Measurements from ENCODE around the gene REP15.
"Not testable (repeated sequence)": the region's sequence is repeated elsewhere in the genome, so short reads cannot be mapped to it uniquely, and the experiment has no call there.

Gene REP15

DNA sequence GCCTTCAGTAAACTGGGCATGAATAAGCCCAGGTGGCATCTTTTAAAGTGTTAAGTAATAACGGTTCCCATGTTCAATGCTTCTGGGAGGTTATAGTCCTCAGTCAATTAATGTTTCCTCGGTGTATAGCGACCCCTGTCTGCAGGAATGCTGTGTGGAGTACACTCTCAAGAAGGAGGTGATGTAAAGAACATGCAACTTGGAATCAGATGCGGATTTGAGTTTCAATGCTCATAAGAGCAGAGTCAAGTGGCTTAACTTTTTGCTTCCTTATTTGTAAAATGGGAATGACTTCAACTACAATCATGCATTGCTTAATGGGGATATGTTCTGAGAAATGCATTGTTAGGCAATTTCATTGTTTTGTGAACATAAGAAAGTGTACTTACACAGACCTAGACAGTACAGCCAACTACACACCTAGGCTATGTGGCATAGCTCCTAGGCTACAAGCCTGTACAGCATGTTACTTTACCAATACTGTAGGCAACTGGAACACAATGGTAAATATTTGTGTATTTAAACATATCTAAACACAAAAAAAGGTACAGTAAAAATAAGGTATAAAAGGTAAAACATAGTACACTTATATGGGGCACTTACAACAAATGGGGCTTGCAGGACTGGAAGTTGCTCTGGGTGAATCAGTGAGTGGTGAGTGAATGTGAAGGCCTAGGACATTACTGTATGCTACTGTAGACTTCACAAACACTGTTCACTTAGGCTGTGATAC, 7.6 kb downstream of the REP15 start:
- peak; percentile 95 for FAIRE-seq

DNA sequence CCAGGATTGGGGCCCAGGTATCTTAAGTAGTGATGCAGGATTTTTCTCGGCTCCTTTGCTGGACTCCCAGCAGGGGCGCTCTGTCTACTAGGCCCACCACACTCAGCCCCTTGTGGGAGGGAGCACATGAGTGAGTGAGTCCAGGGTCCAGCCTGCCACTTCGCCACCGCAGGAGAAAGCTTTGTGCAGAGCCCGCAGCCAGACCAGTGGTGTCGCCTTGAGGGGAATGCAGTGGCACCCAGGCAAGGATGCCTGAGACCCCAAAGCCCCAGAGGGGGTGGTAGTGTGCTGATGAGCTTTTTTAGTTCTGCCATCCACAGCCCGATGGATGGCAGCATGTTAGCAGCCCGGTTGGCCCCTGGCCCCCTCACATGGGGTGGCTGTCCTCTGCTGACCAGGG, 9.0 kb downstream of the REP15 start:
- no peak for FAIRE-seq

DNA sequence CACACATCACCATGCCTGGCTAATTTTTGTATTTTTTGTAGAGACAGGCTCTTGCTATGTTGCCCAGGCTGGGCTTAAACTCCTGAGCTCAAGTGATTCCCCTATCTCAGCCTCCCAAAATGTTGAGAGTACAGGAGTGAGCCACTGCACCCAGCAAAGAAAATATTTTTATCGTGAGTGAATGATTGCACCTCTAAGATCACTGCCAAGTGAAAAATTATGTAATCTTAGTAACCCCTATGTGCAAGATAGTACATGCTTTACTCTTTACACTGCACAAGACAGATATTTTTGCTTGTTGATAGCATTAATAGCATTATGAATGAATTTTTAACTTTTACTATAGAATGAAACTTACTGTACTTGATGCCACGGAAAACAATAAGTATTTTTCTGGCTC, 11.0 kb downstream of the REP15 start:
- FAIRE-seq = no peak

DNA sequence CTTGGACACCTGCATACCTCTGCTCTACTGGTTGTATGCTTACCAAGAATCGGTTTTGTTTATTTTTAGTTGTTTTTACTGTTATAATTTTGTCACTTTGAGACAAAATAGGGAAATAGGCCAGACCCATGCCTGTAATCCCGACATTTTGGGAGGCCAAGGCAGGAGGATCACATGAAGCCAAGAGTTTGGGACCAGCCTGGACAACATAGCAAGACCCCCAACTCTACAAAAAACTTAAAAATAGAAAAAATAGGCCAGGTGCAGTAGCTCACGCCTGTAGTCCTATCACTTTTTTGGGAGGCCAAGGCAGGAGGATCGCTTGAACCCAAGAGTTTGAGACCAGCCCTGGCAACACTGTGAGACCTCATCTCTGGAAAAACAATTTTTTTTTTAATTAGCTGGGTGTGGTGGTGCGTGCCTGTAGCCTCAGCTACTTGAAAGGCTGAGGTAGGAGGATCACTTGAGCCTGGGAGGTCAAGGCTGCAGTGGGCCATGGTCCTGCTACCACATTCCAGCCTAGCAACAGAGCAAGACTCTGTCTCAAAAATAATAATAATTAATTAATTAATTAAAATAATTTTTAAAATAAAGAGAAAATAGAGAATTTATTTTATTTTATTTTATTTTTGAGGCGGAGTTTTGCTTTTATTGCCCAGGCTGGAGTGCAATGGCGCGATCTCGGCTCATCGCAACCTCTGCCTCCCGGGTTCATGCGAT, 13.1 kb downstream of the REP15 start:
- FAIRE-seq = no peak

DNA sequence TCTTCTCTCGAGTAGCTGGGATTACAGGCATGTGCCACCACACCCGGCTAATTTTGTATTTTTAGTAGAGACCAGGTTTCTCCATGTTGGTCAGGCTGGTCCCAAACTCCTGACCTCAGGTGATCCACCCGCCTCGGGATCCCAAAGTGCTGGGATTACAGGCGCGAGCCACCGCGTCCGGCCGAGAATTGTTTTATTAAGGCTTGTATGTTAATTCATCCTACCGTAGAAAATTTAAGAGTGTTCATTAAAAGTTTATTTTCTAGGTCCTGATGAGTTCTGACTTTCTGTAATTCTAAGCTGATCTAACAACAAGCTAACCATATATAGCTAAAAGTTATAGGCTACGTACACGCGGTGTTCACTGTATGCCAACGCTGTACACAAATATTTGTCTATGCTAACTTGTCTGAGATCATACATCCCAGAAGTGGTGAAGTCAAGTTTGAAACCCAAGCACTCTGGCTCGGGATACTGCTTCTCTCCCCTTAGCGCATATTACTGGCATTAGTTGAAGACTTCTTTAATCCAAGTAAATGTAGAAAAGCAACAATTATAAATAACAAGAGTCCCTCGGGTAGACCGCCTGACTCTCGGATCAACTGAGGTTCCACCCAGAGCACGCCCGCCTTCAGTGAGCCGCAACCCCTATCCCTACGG, 13.8 kb downstream of the REP15 start:
- FAIRE-seq = no peak

DNA sequence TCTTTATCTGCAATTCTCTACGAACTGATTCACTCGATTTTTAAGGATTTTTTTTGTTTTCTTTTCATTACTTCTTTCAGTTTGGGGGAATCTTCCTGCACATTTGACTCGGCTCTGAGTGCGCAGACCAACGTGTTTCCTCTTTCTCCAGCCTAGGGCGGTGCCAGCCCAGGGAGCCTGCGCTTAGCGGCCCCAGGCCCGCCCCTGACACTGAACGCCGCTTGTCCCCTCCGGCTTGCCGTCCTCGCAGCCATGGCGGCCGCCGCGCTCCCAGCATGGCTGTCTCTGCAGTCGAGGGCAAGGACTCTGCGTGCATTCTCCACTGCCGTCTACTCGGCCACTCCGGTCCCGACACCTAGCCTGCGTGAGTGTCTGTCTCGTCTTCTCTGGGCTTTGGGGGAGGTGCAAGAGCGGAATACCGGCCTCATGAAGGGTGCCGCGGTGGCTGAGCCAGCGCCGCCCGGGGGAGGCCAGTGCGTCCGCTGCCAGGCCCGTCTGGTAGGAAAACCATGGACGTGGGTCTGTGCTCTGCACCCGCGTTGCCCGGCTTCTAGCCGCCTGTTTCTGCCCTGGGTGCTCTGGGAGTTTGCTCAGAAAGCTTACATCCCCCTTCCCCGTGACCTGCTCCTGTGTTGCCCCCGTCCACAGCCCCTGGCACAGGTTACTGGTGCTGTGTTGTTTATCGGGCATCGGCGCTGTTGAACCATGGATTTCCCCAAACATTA, 14.5 kb downstream of the REP15 start, which contains the start of gene MRPS35:
Gene MRPS35, plus strand, starts transcription at position 241 of the 725 bp plus-strand sequence. Its CDS starts 12 bp downstream, at position 253.
- peak; percentile 44 for FAIRE-seq

DNA sequence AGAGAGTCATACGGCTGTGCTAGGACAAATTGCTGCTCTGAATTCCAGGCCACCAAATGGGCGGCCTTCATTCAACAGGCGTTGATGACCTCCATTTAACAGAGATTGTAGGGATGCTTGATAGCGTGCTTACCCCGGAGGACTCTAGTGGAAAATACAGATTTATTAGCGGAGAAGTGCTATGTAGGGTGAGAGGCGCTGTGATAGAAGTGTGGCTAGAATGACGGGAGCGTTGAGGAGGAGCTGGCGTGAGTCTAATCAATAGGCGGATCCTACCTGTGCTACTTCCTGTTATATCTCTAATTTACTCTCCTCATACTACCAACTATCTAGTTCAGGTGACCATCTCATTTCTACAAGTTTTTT, 15.1 kb downstream of the REP15 start:
- no peak for FAIRE-seq

DNA sequence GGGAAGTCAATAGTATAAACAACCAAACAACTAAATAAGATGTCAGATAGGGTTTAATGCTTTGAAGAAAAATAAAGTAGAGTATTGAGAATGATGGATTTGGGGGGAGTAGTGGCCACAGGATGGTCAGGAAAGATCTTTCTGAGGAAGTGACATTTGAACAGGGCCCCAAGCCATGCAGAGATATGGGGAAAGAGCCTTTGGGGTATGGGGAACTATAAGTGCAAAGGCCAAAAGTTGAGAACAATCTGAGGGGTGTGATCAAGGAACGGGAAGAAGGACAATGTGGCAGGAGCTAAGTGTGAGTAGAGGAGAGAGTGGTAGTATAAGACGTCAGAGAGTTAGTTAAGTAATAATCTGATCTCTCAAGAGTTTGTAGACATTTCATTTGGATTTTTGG, 15.7 kb downstream of the REP15 start:
- FAIRE-seq = no peak

DNA sequence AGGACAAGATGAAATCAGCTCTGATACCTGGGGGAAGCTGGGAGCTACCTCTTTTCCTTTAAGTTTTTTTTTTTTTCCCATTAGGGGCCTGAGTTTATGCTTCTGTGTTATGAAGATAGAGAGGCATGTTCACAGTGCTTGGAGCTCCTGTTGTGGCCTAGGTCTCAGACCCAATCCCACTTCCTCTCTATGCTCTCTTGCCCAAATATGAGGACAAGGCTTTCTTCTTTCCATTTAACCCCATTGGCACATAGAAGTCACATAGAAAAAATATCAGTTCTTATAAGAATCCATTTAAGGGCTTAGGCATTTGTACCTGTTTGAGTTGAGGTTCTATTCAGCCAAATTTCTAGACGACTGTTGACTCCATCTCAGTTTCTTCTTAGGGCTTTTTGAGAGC, 27.0 kb downstream of the REP15 start:
- no peak for FAIRE-seq

DNA sequence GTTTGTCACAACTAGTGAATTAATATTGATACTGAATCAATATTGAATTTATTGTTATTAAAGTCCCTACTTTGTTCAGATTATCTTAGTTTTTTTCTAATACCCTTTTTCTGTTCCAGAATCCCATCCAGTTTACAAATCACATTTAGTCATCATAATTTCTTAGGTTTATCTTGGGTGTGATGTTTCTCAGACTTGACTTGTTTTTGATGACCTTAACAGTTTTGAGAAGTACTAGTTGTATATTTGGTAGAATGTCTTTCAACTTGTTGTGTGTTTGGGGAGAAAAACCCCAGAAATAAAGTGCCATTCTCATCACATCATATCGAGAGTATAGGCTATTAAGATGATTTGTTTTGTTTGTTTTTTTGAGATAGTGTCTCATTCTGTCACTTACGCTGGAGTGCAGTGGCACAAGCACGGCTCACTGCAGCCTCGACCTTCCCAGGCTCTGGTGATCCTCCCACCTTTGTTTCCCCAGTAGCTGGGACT, 33.9 kb downstream of the REP15 start:
- peak; percentile 66 for FAIRE-seq

DNA sequence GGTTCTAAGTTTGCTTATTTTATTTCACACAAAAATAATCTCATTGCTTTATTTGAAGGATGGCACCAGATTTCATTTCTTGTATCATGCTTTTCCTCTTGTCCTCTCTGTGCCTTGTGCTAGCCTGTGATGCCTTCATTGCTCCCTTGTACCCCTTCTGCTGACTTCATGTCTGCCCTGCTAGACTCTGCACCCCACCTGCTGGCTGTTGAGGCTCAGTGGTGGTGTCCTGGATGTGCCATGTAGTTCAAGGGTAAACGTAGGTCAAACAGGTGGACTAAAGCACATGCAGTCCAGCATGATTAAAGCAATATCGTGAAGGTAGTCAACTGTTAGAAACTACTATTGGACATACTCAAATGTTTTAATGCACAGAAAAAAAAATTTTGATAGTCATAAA, 36.0 kb downstream of the REP15 start:
- FAIRE-seq = peak; percentile 32

DNA sequence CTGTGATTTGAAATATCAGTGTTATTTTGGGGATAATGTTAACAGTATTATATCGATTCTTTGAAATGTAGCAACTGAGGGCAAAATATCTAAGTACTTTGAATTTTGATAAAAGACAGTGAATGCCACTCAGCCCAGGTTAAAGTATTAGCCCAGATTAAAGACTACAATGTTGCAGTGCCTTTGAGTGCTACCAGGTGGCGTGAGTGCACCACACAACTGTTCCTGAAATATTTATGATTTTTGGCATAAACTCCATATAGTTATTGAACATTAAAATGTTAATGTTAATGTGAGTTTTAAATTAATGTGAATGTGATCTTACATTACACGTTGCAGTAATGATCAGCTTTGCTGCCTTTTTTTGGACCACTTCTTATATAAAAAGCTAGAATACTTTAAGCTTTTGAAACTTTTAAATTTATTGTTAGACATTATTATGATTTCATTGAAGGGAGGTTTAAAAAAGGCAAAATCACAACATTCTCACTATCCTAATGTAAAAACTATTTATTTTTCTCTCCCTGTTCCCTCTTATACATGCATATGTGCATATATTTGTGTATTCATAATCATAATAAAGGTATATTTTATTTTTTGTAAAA, 36.9 kb downstream of the REP15 start:
- peak; percentile 96 for FAIRE-seq

DNA sequence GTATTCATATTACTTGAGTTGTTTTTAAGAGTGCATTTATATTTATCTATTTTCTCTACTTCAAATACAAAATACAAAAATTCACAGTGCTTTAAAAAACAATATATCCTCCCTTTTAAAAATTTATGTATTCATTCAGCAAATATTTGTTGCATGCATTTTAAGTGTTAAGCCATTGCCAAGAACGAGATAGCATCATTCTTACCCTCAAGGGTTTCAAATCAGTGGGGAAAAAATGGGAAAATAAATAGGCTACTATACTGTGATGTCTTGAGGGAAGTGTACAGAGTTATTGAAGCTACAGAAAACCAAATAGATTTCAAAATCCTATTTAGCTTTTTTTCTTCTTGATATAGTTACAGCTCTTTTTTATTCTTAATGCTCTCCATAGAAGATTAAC, 37.5 kb downstream of the REP15 start:
- FAIRE-seq = no peak

DNA sequence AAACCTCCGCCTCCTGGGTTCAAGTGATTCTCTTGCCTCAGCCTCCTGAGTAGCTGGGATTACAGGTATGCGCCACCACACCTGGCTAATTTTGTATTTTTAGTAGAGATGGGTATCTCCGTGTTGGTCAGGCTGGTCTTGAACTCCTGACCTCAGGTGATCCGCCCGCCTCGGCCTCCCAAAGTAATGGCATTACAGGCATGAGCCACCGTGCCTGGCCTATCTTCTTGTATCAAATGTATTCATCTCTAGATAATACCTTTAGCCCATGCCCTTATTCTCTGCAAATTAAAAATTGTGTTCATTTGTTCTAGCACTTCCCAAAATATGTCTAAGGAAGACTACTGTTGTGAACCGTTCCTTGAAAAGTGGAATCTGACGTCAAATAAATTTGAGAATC, 38.1 kb downstream of the REP15 start:
- not testable (repeated sequence) for FAIRE-seq

DNA sequence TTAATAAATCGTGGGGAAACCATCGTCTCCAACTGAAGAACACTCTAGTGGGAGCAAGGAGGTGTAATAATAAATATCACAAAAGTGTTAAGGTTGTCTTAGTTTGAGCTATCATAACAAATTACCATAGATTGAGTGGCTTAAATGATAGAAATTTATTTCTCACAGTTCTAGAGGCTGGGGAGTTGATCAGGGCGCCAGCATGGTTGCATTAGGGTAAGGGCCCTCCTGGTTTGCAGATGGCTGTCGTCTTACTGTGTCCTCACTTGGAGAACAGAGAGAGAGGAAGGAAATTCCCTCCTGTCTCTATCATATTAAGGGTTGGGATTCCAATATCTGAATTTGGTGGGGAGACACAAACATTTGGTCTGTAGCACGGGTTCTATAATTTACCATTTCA, 47.4 kb downstream of the REP15 start:
- FAIRE-seq = no peak

DNA sequence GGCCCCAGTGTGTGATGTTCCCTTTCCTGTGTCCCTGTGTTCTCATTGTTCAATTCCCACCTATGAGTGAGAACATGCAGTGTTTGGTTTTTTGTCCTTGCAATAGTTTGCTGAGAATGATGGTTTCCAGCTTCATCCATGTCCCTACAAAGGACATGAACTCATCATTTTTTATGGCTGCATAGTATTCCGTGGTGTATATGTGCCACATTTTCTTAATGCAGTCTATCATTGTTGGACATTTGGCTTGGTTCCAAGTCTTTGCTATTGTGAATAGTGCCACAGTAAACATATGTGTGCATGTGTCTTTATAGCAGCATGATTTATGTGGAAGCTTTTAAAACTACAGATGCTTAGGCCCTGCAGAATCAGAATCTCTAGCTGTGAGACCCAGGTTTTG, 49.5 kb downstream of the REP15 start:
- FAIRE-seq = not testable (repeated sequence)
